H1 (cell line): ENCODE data around the gene ADCK1.

ENCODE experiments used
- CHD7 ChIP-seq: fragments of 300-600 bp; sonication (generic); IDR thresholded peaks from 2 replicates; pipeline ENCODE4 v1.7.1; 2012; ENCODE audit warnings: low read length, moderate library complexity, mild to moderate bottlenecking, inconsistent platforms; ENCODE audit not compliant: insufficient replicate concordance
- CTCF ChIP-seq, 3 experiments: IDR thresholded peaks; 1 replicate in 2 of 3; 2 replicates in 1 of 3; pipeline versions ENCODE4 v1.5.1 to v1.6.1; 2011; ENCODE audit warnings: low read length in 3 of 3, mild to moderate bottlenecking in 3 of 3, inconsistent platforms in 2 of 3, low read depth in 1 of 3, moderate library complexity in 1 of 3; ENCODE audit not compliant: insufficient read depth in 1 of 3; ENCODE audit errors: control extremely low read depth in 1 of 3
- EP300 ChIP-seq, 2 experiments: IDR thresholded peaks; 1 replicate in 1 of 2; 2 replicates in 1 of 2; pipeline ENCODE4 v1.6.1; 2011 to 2012; ENCODE audit warnings: low read depth in 2 of 2, low read length in 2 of 2, mild to moderate bottlenecking in 2 of 2, borderline replicate concordance in 1 of 2, inconsistent platforms in 1 of 2, moderate library complexity in 1 of 2
- EZH2 ChIP-seq: fragments of 200-600 bp; sonication (generic); IDR thresholded peaks from 2 replicates; pipeline ENCODE4 v1.7.1; 2012; ENCODE audit warnings: low read depth, mild to moderate bottlenecking, moderate library complexity, low read length, inconsistent platforms; ENCODE audit not compliant: severe bottlenecking
- GTF2F1 ChIP-seq: IDR thresholded peaks from 2 replicates; pipeline ENCODE4 v1.6.1; 2012; ENCODE audit warnings: low read depth, low read length, improper control_type of control experiment, borderline replicate concordance

GRCh38 chr14:77872983-77873382, 73.1 kb downstream of the ADCK1 start:
- no peak for TF ChIP-seq EZH2
- no peak for TF ChIP-seq EP300 (IDR thresholded peaks at IDR 0.05; ENCODE audit: borderline replicate concordance in 1 of 2, low read depth in 2 of 2, low read length in 2 of 2)
- TF ChIP-seq CTCF (IDR thresholded peaks at IDR 0.05; ENCODE audit: control extremely low read depth in 1 of 3, insufficient read depth in 1 of 3, low read depth in 1 of 3, low read length in 3 of 3), result no peak
- no peak for TF ChIP-seq GTF2F1
- no peak for TF ChIP-seq CHD7
